Colonic mucosa (tissue), 4 donors: ENCODE data around the gene HUS1B. TPM values are rescaled to one million over a fixed set of nuclear protein-coding genes. Genes with fewer than 3 reads are reported as not detected.

Source experiments
- DNase-seq: peaks from one replicate; pipeline ENCODE4 v3.0.0-alpha.2; 2020
- H3K27ac ChIP-seq: fragments of 200-600 bp; one replicate; pipeline ENCODE4 v1.8.0; 2021
- H3K27me3 ChIP-seq: fragments of 200-600 bp; one replicate; pipeline ENCODE4 v1.8.0; 2021
- H3K36me3 ChIP-seq: fragments of 200-600 bp; one replicate; pipeline ENCODE4 v1.8.0; 2021
- H3K4me1 ChIP-seq: fragments of 200-600 bp; one replicate; pipeline ENCODE4 v1.8.0; 2021; ENCODE audit warnings: mild to moderate bottlenecking
- H3K4me3 ChIP-seq: fragments of 200-600 bp; one replicate; pipeline ENCODE4 v1.8.0; 2021
- H3K9ac ChIP-seq, 2 donors: one replicate each; pipeline ENCODE4 v1.7.0; 2013; ENCODE audit warnings: control low read depth in 2 of 2, low read depth in 2 of 2, low read length in 2 of 2
- H3K9me3 ChIP-seq: fragments of 200-600 bp; one replicate; pipeline ENCODE4 v1.8.0; 2021
- intact Hi-C: fragments of 100-400 bp; cut with DNase I; formaldehyde crosslinking; loops from one replicate; pipeline ENCODE4 v1.14.1; 2022
- total RNA-seq, 2 donors: library from RNA; stranded (reverse); fragmentation: NEBNext Ultra II Directional in 1 of 2; extraction: Animal tissue kit (Norgen Biotek cat#: 25700) in 1 of 2; gene quantifications; one replicate each; pipeline ENCODE4 v1.2.1, GENCODE V29; 2021
- TF ChIP-seq, protein P1 (sequence below): fragments of 200-600 bp; IDR thresholded peaks from one replicate; pipeline ENCODE4 v1.8.0; 2022; ENCODE audit warnings: antibody characterized with exemption, mild to moderate bottlenecking
- donor health status: healthy.
- donor health status: DM: no; HTN: no; CAD: no.
- donor health status: DM: no; HTN: no; CAD: no.

The HUS1B gene
- total RNA-seq, 2 donors from 2014 or later: 0.64 to 1.1 TPM

DNA sequence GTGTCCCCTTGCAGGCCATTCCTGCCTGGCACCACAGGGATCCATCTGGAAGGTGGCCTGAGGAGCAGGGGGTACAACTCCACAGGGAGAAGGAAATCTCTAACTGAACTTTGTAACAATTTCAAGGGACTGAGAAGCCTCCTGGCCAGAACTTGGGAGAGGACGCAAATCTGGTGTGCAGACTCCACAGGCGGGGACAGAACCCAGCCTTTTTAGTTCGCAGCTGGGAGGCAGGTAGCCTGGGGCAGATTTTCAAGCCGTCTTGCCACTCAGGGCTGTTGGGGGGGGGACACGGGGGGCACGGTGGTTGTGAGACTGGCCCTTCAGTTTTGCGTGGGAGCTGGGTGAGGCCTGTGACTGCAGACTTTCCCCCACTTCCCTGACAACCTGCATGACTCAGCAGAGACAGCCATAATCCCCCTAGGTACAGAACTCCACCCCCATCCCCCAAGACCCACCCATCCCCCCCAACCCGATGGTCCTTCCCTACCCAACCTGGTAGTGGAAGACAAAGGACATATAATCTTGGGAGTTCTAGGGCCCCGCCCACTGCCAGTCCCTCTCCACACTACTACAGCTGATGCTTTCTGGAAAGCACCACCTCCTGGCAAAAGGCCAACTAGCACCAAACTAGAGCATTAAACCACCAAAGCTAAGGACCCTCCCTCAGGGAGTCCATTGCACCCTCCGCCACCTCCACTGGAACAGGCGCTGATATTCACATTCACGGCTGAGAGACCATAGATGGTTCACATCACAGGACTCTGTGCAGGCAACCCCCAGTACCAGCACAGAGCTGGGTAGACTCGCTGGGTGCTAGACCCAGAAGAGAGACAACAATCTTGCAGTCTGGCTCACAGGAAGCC is 3.0 kb upstream of the HUS1B start:
- Histone ChIP-seq H3K27me3 (no peaks in the 10 kb centered on the region), H3K9me3 (no peaks in the 10 kb centered on the region), H3K27ac (no peak overlapping the region), H3K4me3 (no peak overlapping the region), H3K36me3 (no peaks in the 10 kb centered on the region), H3K9ac (no peak overlapping the region), H3K4me1 (no peaks in the 10 kb centered on the region)
- intact Hi-C loops: no loop called here
- TF ChIP-seq, protein P1, sequence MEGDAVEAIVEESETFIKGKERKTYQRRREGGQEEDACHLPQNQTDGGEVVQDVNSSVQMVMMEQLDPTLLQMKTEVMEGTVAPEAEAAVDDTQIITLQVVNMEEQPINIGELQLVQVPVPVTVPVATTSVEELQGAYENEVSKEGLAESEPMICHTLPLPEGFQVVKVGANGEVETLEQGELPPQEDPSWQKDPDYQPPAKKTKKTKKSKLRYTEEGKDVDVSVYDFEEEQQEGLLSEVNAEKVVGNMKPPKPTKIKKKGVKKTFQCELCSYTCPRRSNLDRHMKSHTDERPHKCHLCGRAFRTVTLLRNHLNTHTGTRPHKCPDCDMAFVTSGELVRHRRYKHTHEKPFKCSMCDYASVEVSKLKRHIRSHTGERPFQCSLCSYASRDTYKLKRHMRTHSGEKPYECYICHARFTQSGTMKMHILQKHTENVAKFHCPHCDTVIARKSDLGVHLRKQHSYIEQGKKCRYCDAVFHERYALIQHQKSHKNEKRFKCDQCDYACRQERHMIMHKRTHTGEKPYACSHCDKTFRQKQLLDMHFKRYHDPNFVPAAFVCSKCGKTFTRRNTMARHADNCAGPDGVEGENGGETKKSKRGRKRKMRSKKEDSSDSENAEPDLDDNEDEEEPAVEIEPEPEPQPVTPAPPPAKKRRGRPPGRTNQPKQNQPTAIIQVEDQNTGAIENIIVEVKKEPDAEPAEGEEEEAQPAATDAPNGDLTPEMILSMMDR: no peak
- DNase-seq: no peak

DNA sequence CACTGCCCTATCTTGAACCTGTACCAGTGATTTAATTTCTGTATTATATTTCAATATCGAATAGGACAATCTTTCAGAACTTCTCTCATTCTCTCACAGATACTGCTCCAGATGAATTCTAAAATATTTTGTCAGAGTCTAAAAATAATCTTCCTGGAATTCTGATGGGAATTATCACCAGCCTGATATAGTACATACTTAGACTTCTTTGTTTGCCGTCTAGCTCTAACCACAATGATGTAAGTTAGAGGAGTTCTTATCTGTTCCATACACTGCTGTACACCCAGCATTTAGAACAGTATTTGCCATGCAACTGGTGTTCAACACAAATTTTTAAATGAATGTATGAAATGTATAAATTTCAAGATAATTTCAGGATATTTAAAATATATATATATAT is 1.3 kb upstream of the HUS1B start:
- H3K4me1 ChIP-seq: no peaks in the 10 kb centered on the region
- no peak overlapping the region for H3K27ac ChIP-seq
- no peak for DNase-seq
- no peaks in the 10 kb centered on the region for H3K27me3 ChIP-seq
- H3K9me3 ChIP-seq: no peaks in the 10 kb centered on the region
- no peak overlapping the region for H3K9ac ChIP-seq
- no peak overlapping the region for H3K4me3 ChIP-seq
- TF ChIP-seq, protein P1: no peak
- intact Hi-C loops: no loop called here
- no peaks in the 10 kb centered on the region for H3K36me3 ChIP-seq

DNA sequence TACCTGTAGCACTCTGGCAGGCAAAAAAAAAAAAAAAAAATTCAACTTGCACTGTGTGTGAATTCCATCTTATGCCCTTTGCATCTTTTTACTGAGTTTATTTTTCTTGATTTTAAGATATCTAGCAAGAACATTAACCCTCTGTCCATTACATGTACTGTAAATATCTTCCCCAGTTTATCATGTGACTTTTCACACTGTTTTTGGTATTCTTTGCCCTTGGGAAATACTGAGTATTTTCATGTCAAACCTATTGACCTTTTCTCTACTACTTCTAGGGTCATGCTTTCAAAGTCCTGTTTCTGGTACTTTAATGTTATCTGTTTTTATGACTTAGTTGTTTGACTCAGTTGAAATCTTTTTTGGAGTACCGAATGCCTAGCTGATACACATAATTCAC is 843 bp upstream of the HUS1B start:
- no peaks in the 10 kb centered on the region for H3K4me1 ChIP-seq
- TF ChIP-seq, protein P1: no peak
- H3K27me3 ChIP-seq: no peaks in the 10 kb centered on the region
- H3K36me3 ChIP-seq: no peaks in the 10 kb centered on the region
- H3K27ac ChIP-seq: no peak overlapping the region
- intact Hi-C loops: no loop called here
- no peak for DNase-seq
- H3K4me3 ChIP-seq: no peak overlapping the region
- H3K9me3 ChIP-seq: no peaks in the 10 kb centered on the region
- H3K9ac ChIP-seq: no peak overlapping the region

DNA sequence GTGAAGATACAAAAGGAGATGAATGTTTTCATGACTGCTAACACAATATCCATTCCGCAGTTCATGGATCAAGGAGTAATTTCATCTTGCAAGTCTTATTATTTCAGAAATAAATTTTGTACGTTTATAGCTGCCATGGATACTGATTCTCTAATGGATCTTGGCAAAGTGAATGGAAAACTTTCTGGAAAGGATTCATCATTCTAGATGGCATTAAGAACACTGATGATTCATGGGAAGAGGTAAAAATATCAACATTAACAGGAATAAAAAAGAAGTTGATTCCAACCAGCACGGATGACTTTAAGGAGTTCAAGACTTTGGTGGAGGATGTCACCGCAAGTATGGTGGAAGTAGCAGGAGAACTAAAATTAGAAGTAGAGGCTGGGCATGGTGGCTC is 2.8 kb downstream of the HUS1B start:
- no peak overlapping the region for H3K27ac ChIP-seq
- intact Hi-C loops: no loop called here
- no peaks in the 10 kb centered on the region for H3K27me3 ChIP-seq

DNA sequence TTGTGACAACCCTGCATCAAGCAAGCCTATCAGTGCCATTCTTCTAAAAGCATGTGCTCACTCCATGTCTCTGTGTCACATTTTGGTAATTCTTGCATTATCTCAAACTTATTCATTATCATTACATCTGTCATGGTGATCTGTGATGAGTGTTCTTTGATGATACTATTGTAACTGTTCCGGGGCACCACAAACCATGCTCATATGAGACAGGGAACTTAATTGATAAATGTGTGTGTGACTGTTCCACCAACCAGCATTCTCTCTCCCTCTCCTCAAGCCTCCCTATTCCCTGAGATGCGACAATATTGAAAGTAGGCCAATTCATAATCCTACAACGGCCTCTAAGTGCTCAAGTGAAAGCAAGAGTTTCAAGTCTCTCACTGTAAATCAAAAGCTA is 4.0 kb downstream of the HUS1B start:
- Histone ChIP-seq H3K27me3 (no peaks in the 10 kb centered on the region), H3K9ac (no peak overlapping the region), H3K4me3 (no peak overlapping the region), H3K27ac (no peak overlapping the region), H3K36me3 (no peaks in the 10 kb centered on the region), H3K4me1 (no peaks in the 10 kb centered on the region), H3K9me3 (no peaks in the 10 kb centered on the region)
- no peak for DNase-seq
- TF ChIP-seq, protein P1: no peak
- intact Hi-C loops: no loop called here

More for the DNA sequence above, 2.8 kb downstream of the HUS1B start:
- no peak for DNase-seq
- no peak overlapping the region for H3K9ac ChIP-seq
- no peaks in the 10 kb centered on the region for H3K9me3 ChIP-seq
- TF ChIP-seq, protein P1: no peak
- no peaks in the 10 kb centered on the region for H3K4me1 ChIP-seq
- no peaks in the 10 kb centered on the region for H3K36me3 ChIP-seq
- H3K4me3 ChIP-seq: no peak overlapping the region
